Erythroblast (primary cell): ENCODE results near the gene SPEM3.

ENCODE experiments used
- GATA1 ChIP-seq: IDR thresholded peaks from 2 replicates; pipeline ENCODE4 v1.6.1; 2011; ENCODE audit warnings: low read depth, mild to moderate bottlenecking, control low read depth, low read length, moderate library complexity
- POLR2A ChIP-seq: IDR thresholded peaks from 2 replicates; pipeline ENCODE4 v1.6.1; 2011; ENCODE audit warnings: mild to moderate bottlenecking, low read length

DNA sequence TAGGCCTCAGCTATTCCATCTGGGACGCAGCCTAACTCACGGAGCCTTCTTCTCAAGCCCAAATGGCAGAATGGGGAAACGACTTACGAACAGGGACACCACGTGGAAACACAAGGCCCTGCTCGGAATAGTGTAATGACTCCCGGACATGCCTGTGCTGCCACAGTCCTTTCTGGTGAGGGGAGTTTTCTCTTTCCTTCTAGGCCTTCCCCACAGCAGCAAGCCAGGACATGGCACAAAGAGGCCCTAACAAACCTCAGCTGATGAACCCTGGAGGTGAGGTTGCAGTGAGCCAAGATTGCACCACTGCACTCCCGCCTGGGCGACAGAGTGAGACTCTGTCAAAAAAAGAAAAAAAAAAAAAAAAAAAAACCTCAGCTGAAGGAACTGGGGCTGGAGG lies 35.4 kb downstream of the SPEM3 start:
- TF ChIP-seq POLR2A (no peak), GATA1 (no peak)
